ENCODE measurements around the gene TMEM245.

The TMEM245 gene

GRCh38 chr9:109072133-109072692 is 47.5 kb downstream of the TMEM245 start:
- no peak overlapping the region for H3K4me3 ChIP-seq (replicated peaks; ENCODE audit: low read depth, low read length)
- no peak for TF ChIP-seq CTCF (IDR thresholded peaks at IDR 0.05; ENCODE audit: insufficient read depth, low read length, poor library complexity, severe bottlenecking)
- peaks cover 1% of the 10 kb centered on the region for H3K36me3 ChIP-seq (ENCODE audit: control insufficient read depth, insufficient read depth, low read length)
- no peak for DNase-seq (ENCODE audit: extremely low read depth, insufficient read length)
- H3K27me3 ChIP-seq (replicated peaks; ENCODE audit: control insufficient read depth, insufficient read depth, low read length): no peaks in the 10 kb centered on the region

- no peaks in the 10 kb centered on the region for H3K27me3 ChIP-seq (replicated peaks; ENCODE audit: control insufficient read depth, insufficient read depth, low read length)
- DNase-seq (ENCODE audit: extremely low read depth, insufficient read length): no peak
- H3K36me3 ChIP-seq (ENCODE audit: control insufficient read depth, insufficient read depth, low read length): peaks cover 3% of the 10 kb centered on the region
- no peak for TF ChIP-seq CTCF (IDR thresholded peaks at IDR 0.05; ENCODE audit: insufficient read depth, low read length, poor library complexity, severe bottlenecking)
- no peak overlapping the region for H3K4me3 ChIP-seq (replicated peaks; ENCODE audit: low read depth, low read length)
Measured at GRCh38 chr9:109068764-109069163, 51.0 kb downstream of the TMEM245 start.

- TF ChIP-seq CTCF (IDR thresholded peaks at IDR 0.05; ENCODE audit: insufficient read depth, low read length, poor library complexity, severe bottlenecking): no peak
- Histone ChIP-seq H3K27me3 (replicated peaks; ENCODE audit: control insufficient read depth, insufficient read depth, low read length) (no peaks in the 10 kb centered on the region), H3K4me3 (replicated peaks; ENCODE audit: low read depth, low read length) (no peak overlapping the region), H3K36me3 (ENCODE audit: control insufficient read depth, insufficient read depth, low read length) (peaks cover 4% of the 10 kb centered on the region)
- no peak for DNase-seq (ENCODE audit: extremely low read depth, insufficient read length)
Measured at GRCh38 chr9:109064963-109065702, 54.6 kb downstream of the TMEM245 start.

- no peak for TF ChIP-seq CTCF (IDR thresholded peaks at IDR 0.05; ENCODE audit: insufficient read depth, low read length, poor library complexity, severe bottlenecking)
- Histone ChIP-seq H3K4me3 (replicated peaks; ENCODE audit: low read depth, low read length) (no peak overlapping the region), H3K27me3 (replicated peaks; ENCODE audit: control insufficient read depth, insufficient read depth, low read length) (no peaks in the 10 kb centered on the region), H3K36me3 (ENCODE audit: control insufficient read depth, insufficient read depth, low read length) (peaks cover 4% of the 10 kb centered on the region)
- no peak for DNase-seq (ENCODE audit: extremely low read depth, insufficient read length)
Measured at GRCh38 chr9:109063760-109064159, 56.0 kb downstream of the TMEM245 start.

GRCh38 chr9:109062543-109062942 is 57.2 kb downstream of the TMEM245 start:
- H3K36me3 ChIP-seq (ENCODE audit: control insufficient read depth, insufficient read depth, low read length): peaks cover 4% of the 10 kb centered on the region
- H3K27me3 ChIP-seq (replicated peaks; ENCODE audit: control insufficient read depth, insufficient read depth, low read length): no peaks in the 10 kb centered on the region
- H3K4me3 ChIP-seq (replicated peaks; ENCODE audit: low read depth, low read length): no peak overlapping the region
- TF ChIP-seq CTCF (IDR thresholded peaks at IDR 0.05; ENCODE audit: insufficient read depth, low read length, poor library complexity, severe bottlenecking): no peak
- no peak for DNase-seq (ENCODE audit: extremely low read depth, insufficient read length)
